AG10803 (cell line): Measurements from ENCODE around the gene UCN3.
A peak's percentile ranks its signal among the peaks of the same experiment; 100 is the strongest.
"Not testable (repeated sequence)": the region's sequence is repeated elsewhere in the genome, so short reads cannot be mapped to it uniquely, and the experiment has no call there.

Experiments
- DNase-seq: peaks from one replicate; pipeline ENCODE4 v3.0.0; 2010; ENCODE audit warnings: low read depth
- H3K4me3 ChIP-seq: 2 replicates; pipeline ENCODE4 v1.5.1; 2011; ENCODE audit warnings: mild to moderate bottlenecking, low read length, control low read depth
- TF ChIP-seq, protein P1 (sequence below): conservative IDR thresholded peaks from 2 replicates; pipeline ENCODE4 v1.5.1; 2011; ENCODE audit warnings: mild to moderate bottlenecking, low read length, control low read depth, inconsistent platforms

Gene UCN3

DNA sequence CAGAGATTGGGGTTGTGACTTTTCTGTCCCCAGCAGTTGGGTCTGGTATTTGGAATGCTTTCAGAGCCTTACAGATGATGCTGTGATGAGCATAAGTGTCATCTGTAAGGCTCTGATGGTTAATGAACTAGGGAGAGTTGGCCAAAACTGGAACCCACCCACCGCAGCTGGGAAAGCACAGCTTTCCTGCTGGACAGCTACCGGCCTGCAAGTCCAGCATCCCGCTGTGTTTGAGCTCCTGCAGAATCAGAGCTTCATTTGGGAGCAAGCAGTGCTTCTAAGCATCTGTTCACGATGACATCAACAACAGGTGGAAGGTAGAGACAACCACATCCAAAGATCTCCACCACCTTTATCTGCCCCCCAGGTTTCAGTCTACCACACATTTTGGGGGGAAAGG, 11.7 kb downstream of the UCN3 start:
- no peak for DNase-seq
- TF ChIP-seq, protein P1, sequence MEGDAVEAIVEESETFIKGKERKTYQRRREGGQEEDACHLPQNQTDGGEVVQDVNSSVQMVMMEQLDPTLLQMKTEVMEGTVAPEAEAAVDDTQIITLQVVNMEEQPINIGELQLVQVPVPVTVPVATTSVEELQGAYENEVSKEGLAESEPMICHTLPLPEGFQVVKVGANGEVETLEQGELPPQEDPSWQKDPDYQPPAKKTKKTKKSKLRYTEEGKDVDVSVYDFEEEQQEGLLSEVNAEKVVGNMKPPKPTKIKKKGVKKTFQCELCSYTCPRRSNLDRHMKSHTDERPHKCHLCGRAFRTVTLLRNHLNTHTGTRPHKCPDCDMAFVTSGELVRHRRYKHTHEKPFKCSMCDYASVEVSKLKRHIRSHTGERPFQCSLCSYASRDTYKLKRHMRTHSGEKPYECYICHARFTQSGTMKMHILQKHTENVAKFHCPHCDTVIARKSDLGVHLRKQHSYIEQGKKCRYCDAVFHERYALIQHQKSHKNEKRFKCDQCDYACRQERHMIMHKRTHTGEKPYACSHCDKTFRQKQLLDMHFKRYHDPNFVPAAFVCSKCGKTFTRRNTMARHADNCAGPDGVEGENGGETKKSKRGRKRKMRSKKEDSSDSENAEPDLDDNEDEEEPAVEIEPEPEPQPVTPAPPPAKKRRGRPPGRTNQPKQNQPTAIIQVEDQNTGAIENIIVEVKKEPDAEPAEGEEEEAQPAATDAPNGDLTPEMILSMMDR, result no peak
- no peak overlapping the region for H3K4me3 ChIP-seq

DNA sequence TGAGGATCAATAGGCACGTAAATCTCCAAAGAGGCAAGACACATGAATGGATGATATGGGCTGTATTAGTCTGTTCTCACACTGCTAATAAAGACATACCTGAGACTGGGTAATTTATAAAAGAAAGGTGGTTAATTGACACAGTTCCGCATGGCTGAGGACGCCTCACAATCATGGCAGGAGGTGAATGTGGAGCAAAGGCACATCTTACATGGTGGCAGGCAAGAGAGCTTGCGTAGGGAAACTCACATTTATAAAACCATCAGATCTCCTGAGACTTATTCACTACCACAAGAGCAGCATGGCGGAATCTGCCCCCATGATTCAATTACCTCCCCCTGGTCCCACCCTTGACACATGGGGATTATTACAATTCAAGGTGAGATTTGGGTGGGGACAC, 14.4 kb downstream of the UCN3 start:
- DNase-seq, H3K4me3 ChIP-seq: not testable (repeated sequence)

DNA sequence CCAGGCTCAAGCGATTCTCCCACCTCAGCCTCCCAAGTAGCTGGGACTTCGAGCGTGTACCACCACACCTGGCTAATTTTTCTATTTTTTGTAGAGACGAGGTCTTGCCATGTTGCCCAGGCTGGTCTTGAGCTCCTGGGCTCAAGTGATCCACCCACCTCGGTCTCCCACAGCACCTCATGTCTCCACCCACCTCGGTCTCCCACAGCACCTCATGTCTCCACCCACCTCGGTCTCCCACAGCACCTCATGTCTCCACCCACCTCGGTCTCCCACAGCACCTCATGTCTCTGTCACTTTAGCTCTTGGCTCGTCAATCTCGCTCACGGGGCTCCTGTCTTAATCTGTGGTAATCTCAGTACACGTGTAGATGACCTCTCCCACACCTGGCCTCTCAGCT, 15.6 kb downstream of the UCN3 start:
- DNase-seq, H3K4me3 ChIP-seq: not testable (repeated sequence)

DNA sequence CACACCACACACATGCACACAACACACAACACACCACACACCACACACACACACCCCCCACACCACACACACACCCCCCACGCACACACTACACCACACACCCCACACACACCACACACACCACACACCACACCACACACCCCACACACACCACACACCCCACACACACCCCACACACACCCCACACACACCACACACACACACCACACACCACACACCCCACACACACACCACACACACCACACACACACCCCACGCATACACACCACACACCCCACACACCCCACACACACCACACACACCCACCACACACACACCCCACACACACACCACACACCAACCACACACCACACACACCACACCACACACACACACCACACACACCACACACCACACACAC, 16.4 kb downstream of the UCN3 start:
- peak; percentile 28 for DNase-seq
- TF ChIP-seq, protein P1, result no peak
- no peak overlapping the region for H3K4me3 ChIP-seq

DNA sequence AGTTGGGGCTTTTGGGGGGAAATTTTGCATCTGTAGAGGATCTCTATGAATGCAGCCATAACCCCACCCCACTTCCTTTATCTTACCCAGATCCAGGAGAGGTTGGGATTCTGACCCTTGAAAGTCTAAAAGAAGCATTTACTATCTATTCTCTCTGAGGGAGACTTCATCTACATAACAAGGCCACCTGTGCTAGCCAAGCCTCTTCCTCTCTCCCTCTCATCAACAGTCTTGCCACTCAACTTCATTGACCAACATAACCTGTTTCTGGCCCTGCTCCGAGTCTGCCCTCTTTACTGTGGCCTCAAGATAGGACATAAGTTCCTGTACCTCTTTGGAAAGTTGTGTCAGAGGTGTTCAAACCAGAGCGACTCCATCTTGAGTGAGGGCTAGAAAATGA, 20.5 kb downstream of the UCN3 start:
- no peak overlapping the region for H3K4me3 ChIP-seq
- TF ChIP-seq, protein P1, result no peak
- DNase-seq, result no peak

DNA sequence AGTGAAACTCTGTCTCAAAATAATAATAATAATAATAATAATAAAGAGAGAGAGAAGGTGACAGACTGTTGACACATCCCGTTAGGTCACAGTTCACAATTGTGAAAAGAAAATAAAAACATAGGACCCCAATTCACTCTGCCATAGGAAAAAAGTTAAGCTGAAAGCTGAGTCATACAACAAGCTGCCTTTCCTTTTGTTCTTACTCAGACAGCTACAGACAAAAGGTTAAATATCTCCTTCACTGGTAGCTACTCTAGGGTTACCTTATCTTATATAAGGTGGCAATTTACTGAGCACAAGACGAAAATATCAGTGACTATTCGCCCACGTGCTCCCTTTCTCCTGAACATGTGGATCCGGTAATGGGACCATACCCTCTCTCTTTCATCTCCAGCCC, 22.4 kb downstream of the UCN3 start:
- DNase-seq, result no peak
- no peak overlapping the region for H3K4me3 ChIP-seq
- TF ChIP-seq, protein P1, result no peak

DNA sequence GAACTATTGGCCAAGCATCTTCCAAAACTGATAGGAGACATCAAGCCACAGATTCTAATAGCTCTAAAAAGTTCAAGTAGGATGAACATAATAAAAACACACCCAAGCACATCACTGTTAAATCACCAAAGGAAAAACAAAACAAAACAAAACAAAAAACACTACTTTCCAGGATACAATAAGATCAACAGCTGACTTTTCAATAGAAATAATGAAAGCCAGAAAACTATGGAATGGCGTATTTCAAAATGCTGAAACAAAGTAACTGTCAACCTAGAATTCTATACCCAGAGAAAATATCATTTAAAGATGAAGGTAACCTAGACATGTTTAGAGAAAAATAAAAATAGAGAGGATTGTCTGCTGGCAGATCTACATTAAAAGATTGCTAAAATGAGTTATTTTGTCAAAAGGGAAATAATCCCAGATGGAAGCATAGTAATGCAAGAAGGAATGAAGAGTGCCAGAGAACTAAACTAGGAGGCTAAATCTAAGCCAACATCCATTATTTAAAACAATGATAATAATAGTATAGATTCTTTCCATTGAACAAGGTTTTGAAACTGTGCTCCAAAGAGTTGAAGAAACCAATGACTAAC, 25.9 kb downstream of the UCN3 start:
- no peak for DNase-seq
- TF ChIP-seq, protein P1, result no peak
- no peak overlapping the region for H3K4me3 ChIP-seq

DNA sequence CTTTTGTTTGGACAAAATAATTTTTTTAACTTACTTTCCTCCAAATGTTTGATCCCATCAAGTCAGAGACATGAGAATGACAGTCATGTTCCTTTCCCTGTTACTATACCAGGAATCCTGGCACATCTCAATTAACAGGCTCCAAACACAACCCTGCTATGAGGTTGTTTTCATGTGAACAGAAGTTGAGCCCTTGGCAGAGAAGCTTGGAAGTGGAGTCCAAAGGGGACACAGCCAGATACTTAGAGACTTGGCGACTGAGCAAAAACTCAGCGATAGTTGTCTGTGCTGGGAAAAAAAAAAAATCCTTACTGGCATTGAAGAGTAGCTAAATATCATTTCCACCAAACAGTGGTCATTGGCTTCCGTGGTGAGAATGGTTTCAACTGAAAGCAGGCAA, 27.0 kb downstream of the UCN3 start:
- no peak for DNase-seq
- no peak overlapping the region for H3K4me3 ChIP-seq
- TF ChIP-seq, protein P1, result no peak
